Ovary (tissue), 9 donors: Measurements from ENCODE around the gene CACNA2D3. TPM values are rescaled to one million over a fixed set of nuclear protein-coding genes. Genes with fewer than 3 reads are reported as not detected.
A peak's percentile ranks its signal among the peaks of the same experiment; 100 is the strongest.

Source experiments
- DNase-seq, 5 donors: peaks; one replicate each; pipeline ENCODE4 v3.0.0-alpha.2; 2019 to 2020
- H3K27ac ChIP-seq, 2 donors: fragments of 200-600 bp; one replicate each; pipeline versions ENCODE4 v1.5.1 to v1.8.0; 2019 to 2022
- H3K27me3 ChIP-seq: fragments of 200-600 bp; one replicate; pipeline ENCODE4 v1.8.0; 2022
- H3K36me3 ChIP-seq: fragments of 200-600 bp; sonication (generic); one replicate; pipeline ENCODE4 v1.5.1; 2019
- H3K4me1 ChIP-seq: one replicate; pipeline ENCODE4 v1.8.1; 2013; ENCODE audit warnings: mild to moderate bottlenecking, moderate library complexity; ENCODE audit not compliant: insufficient read depth
- H3K4me3 ChIP-seq: fragments of 200-600 bp; sonication (generic); one replicate; pipeline ENCODE4 v1.5.1; 2017
- H3K9me3 ChIP-seq, 2 donors: fragments of 200-600 bp in 1 of 2; sonication (generic) in 1 of 2; one replicate each; pipeline versions ENCODE4 v1.5.1 to v1.8.1; 2013 to 2019; ENCODE audit warnings: mild to moderate bottlenecking in 1 of 2, moderate library complexity in 1 of 2
- EP300 ChIP-seq: sonication (generic); formaldehyde crosslinking; IDR thresholded peaks from one replicate; pipeline ENCODE4 v1.6.1; 2017; ENCODE audit warnings: antibody characterized with exemption
- POLR2A ChIP-seq: fragments of 450-650 bp; IDR thresholded peaks from one replicate; pipeline ENCODE4 v1.6.1; 2017; ENCODE audit warnings: antibody characterized with exemption, mild to moderate bottlenecking, moderate library complexity
- WGBS, 3 donors: extraction: QIAGEN DNeasy Blood & Tissue Kit in 1 of 3; methylation state at CpG; one replicate each; pipeline versions ENCODE4 v1.1.5 to v1.1.7; 2013 to 2017; 5-methylcytosine and 5-hydroxymethylcytosine counted together
- intact Hi-C, 4 donors: fragments of 100-400 bp; cut with DNase I; formaldehyde crosslinking; loops; one replicate each; pipeline versions ENCODE4 v1.11.0 to v1.15.1; 2022 to 2023
- polyA plus RNA-seq, 2 donors: library from polyadenylated mRNA; stranded (reverse); fragments of 200-250 nt in 1 of 2; fragments of 350-450 nt in 1 of 2; fragmentation: Illumina TruSeq in 1 of 2; extraction: RNeasy Lipid Tissue Mini Kit (QIAGEN cat#74804) in 1 of 2; gene quantifications; one replicate each; pipeline ENCODE4 v1.2.3, GENCODE V29; 2013 to 2014
- total RNA-seq, 7 donors: library from RNA; depleted of rRNA in 2 of 7; stranded (reverse); fragments of >200 nt in 2 of 7; fragmentation: NEBNext Ultra II Directional in 3 of 7; extraction: Animal tissue kit (Norgen Biotek cat#: 25700) in 3 of 7; gene quantifications; one replicate each; pipeline versions ENCODE4 v1.1.0 to v1.2.4, GENCODE V29; 2016 to 2023
- TF ChIP-seq, protein P1 (sequence below), 3 donors: fragments of 450-650 bp in 2 of 3; fragments of 200-600 bp in 1 of 3; IDR thresholded peaks; one replicate each; pipeline versions ENCODE4 v1.5.1 to v1.8.0; 2016 to 2022; ENCODE audit warnings: antibody characterized with exemption in 3 of 3, mild to moderate bottlenecking in 1 of 3
- donor health status: DM: no; HTN: no; CAD: no; lungs with moderate emphysema.
- donor health status: DM: no; HTN: no; CAD: no.
- donor health status: Bipolar disorder and iron deficiency.
- donor health status: DM: yes; HTN: yes; CAD: no.
- donor health status: DM: no; HTN: no; CAD: no.
- donor health status: DM: yes; HTN: yes; CAD: no.

Gene CACNA2D3
- total and polyA plus RNA-seq, 9 donors = 2.0 to 10.1 (median 4.7) TPM

GRCh38 chr3:54940971-54941370 is 818.6 kb downstream of the CACNA2D3 start:
- 82 to 87% (median 82%) methylated on average over 2 of the region's 2 CpGs for WGBS, 3 donors
- intact Hi-C loops = no loop called here
- H3K36me3 ChIP-seq = no peaks in the 10 kb centered on the region
- no peaks in the 10 kb centered on the region for H3K27me3 ChIP-seq
- H3K4me3 ChIP-seq = no peak overlapping the region
- no peaks in the 10 kb centered on the region for H3K4me1 ChIP-seq
- TF ChIP-seq EP300 = no peak
- TF ChIP-seq, protein P1, sequence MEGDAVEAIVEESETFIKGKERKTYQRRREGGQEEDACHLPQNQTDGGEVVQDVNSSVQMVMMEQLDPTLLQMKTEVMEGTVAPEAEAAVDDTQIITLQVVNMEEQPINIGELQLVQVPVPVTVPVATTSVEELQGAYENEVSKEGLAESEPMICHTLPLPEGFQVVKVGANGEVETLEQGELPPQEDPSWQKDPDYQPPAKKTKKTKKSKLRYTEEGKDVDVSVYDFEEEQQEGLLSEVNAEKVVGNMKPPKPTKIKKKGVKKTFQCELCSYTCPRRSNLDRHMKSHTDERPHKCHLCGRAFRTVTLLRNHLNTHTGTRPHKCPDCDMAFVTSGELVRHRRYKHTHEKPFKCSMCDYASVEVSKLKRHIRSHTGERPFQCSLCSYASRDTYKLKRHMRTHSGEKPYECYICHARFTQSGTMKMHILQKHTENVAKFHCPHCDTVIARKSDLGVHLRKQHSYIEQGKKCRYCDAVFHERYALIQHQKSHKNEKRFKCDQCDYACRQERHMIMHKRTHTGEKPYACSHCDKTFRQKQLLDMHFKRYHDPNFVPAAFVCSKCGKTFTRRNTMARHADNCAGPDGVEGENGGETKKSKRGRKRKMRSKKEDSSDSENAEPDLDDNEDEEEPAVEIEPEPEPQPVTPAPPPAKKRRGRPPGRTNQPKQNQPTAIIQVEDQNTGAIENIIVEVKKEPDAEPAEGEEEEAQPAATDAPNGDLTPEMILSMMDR (IDR thresholded peaks at IDR 0.05) = no peak
- TF ChIP-seq POLR2A = no peak
- no peak for DNase-seq
- H3K27ac ChIP-seq = no peak overlapping the region
- H3K9me3 ChIP-seq = no peaks in the 10 kb centered on the region

DNA sequence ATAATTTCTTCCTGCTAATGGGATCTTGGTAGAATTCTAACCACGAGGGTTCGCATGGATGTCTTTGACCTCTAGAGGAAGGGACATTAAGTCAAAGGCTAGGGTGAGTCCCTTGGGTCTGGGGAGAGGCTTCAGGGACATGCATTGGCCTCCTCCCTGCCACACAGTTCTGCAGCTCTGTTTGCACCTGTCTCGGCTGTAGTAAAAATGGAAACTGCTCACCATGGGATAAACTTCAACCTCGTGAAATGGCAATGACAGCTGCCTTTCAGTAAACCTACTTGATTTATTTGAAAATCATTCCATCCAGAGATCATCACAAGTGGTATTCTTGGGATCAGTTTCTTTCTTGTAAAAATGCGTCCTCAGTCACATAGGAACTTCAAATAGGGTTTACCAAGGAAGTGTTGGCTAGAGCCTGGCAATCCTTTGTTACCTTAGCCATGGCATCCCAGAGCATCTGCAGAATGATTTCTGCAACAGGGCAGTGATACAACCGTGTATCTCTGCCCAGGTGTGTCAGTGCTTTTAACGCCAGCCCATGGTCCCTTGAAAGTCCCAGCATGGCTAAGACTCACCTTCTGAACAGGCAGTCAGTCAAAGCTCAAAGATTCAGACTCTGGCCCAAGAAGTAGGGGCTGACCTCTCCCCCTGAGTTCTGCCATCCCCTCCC is 819.5 kb downstream of the CACNA2D3 start:
- Histone ChIP-seq H3K27me3 (no peaks in the 10 kb centered on the region), H3K27ac (no peak overlapping the region), H3K4me1 (no peaks in the 10 kb centered on the region), H3K4me3 (no peak overlapping the region), H3K9me3 (no peaks in the 10 kb centered on the region), H3K36me3 (no peaks in the 10 kb centered on the region)
- TF ChIP-seq, protein P1 (IDR thresholded peaks at IDR 0.05) = no peak
- TF ChIP-seq EP300 (no peak), POLR2A (no peak)
- intact Hi-C loops = no loop called here
- 83 to 92% (median 88%) methylated on average over 7 of the region's 7 CpGs for WGBS, 3 donors
- no peak for DNase-seq

GRCh38 chr3:54949491-54950044 is 827.2 kb downstream of the CACNA2D3 start:
- no peaks in the 10 kb centered on the region for H3K4me1 ChIP-seq
- no peak overlapping the region for H3K4me3 ChIP-seq
- no peak for DNase-seq
- no peaks in the 10 kb centered on the region for H3K9me3 ChIP-seq
- no peaks in the 10 kb centered on the region for H3K27me3 ChIP-seq
- WGBS, 3 donors = 92 to 93% (median 92%) methylated on average over 4 of the region's 4 CpGs
- no peak for TF ChIP-seq EP300
- H3K27ac ChIP-seq = no peak overlapping the region
- intact Hi-C loops = no loop called here
- no peaks in the 10 kb centered on the region for H3K36me3 ChIP-seq

GRCh38 chr3:54950391-54951003 is 828.1 kb downstream of the CACNA2D3 start:
- no peak overlapping the region for H3K4me3 ChIP-seq
- H3K27me3 ChIP-seq = no peaks in the 10 kb centered on the region
- WGBS, 3 donors = 48 to 54% (median 51%) methylated on average over 7 of the region's 7 CpGs
- no peaks in the 10 kb centered on the region for H3K4me1 ChIP-seq
- TF ChIP-seq POLR2A = no peak
- TF ChIP-seq, protein P1 (IDR thresholded peaks at IDR 0.05) = no peak
- TF ChIP-seq EP300 = no peak
- no peaks in the 10 kb centered on the region for H3K9me3 ChIP-seq
- DNase-seq = no peak
- H3K27ac ChIP-seq = no peak overlapping the region
- intact Hi-C loops = no loop called here
- no peaks in the 10 kb centered on the region for H3K36me3 ChIP-seq

DNA sequence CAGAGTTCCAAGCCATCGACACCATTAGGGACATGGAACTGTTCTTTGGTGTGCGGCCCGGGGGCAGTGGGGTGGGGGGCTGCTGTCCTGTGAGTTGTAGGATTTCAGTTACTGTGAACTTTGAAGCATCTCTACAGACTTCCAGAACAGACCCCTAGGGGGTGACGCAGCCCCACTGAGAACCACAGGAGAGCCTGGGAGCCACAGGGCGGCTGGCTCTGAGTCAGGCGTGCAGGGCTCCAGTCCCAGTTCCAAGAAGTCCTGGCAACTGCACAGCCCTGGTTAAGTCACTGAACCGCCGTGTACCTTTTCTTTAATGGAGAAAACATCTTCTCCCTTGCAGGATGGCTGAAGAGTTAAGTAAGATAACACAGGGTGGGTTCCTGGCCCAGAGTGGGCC is 829.1 kb downstream of the CACNA2D3 start:
- intact Hi-C loops = no loop called here
- Histone ChIP-seq H3K27me3 (no peaks in the 10 kb centered on the region), H3K4me1 (no peaks in the 10 kb centered on the region), H3K27ac (no peak overlapping the region), H3K4me3 (no peak overlapping the region), H3K36me3 (no peaks in the 10 kb centered on the region), H3K9me3 (no peaks in the 10 kb centered on the region)
- 16 to 24% (median 23%) methylated on average over 8 of the region's 8 CpGs for WGBS, 3 donors
- TF ChIP-seq, protein P1 (IDR thresholded peaks at IDR 0.05) = peak; percentile 48 to 71 (median 57)
- TF ChIP-seq POLR2A (peak; percentile 14), EP300 (no peak)
- peak; percentile 82 to 88 (median 84) for DNase-seq
